A549 (cell line): ENCODE data around the gene RHD.

Source experiments
- JUN ChIP-seq, 2 experiments: fragments of >200 bp; sonication (Bioruptor Twin); formaldehyde crosslinking; IDR thresholded peaks; 2 replicates in 1 of 2; 3 replicates in 1 of 2; pipeline ENCODE4 v1.6.1; 2016 to 2017
- TF ChIP-seq, protein P1 (sequence below): fragments of 200-600 bp; sonication (generic); IDR thresholded peaks from 2 replicates; pipeline ENCODE4 v1.6.1; 2016; ENCODE audit warnings: antibody characterized with exemption, mild to moderate bottlenecking, moderate library complexity
- TF ChIP-seq, protein P2 (sequence below): fragments of >200 bp; sonication (Bioruptor Twin); formaldehyde crosslinking; IDR thresholded peaks from 3 replicates; pipeline ENCODE4 v1.5.1; 2016

DNA sequence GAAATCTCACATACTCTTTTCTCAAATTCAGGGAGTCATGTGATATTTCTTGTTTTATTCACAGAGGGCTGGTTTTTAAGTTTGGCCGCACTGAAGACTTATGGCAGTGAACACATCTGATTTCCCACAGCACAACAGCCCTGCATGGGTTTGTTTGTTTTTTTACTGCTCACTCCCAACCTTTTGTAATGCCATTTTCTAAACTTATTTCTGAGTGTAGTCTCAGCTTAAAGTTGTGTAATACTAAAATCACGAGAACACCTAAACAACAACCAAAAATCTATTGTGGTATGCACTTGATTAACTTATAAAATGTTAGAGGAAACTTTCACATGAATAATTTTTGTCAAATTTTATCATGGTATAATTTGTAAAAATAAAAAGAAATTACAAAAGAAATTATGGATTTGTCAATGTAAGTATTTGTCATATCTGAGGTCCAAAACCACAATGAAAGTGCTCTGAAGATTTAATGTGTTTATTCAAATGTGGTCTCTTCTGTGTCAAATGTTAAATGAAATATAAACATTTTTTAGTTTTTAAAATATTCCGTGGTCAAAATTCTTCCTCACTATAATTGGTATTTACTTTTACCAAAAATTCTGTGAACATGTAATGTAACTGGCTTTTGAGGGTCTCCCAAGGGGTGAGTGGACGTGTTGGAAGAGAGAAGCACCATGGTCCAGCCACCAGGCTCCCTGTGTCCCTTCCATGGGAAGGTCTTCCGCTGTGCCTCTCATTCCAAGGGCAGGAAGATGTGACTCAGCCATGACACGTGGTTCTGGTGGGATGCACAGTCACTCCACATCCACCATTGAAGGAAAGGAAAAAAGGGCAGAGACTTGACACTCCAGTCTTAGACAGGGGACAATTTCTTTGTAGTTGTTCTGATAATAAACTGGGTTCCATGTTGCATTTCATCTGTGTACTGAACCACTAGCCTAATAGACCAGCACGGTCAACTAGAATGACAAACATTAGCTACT is 88.6 kb downstream of the RHD start:
- TF ChIP-seq, protein P1, sequence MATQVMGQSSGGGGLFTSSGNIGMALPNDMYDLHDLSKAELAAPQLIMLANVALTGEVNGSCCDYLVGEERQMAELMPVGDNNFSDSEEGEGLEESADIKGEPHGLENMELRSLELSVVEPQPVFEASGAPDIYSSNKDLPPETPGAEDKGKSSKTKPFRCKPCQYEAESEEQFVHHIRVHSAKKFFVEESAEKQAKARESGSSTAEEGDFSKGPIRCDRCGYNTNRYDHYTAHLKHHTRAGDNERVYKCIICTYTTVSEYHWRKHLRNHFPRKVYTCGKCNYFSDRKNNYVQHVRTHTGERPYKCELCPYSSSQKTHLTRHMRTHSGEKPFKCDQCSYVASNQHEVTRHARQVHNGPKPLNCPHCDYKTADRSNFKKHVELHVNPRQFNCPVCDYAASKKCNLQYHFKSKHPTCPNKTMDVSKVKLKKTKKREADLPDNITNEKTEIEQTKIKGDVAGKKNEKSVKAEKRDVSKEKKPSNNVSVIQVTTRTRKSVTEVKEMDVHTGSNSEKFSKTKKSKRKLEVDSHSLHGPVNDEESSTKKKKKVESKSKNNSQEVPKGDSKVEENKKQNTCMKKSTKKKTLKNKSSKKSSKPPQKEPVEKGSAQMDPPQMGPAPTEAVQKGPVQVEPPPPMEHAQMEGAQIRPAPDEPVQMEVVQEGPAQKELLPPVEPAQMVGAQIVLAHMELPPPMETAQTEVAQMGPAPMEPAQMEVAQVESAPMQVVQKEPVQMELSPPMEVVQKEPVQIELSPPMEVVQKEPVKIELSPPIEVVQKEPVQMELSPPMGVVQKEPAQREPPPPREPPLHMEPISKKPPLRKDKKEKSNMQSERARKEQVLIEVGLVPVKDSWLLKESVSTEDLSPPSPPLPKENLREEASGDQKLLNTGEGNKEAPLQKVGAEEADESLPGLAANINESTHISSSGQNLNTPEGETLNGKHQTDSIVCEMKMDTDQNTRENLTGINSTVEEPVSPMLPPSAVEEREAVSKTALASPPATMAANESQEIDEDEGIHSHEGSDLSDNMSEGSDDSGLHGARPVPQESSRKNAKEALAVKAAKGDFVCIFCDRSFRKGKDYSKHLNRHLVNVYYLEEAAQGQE = no peak
- TF ChIP-seq, protein P2, sequence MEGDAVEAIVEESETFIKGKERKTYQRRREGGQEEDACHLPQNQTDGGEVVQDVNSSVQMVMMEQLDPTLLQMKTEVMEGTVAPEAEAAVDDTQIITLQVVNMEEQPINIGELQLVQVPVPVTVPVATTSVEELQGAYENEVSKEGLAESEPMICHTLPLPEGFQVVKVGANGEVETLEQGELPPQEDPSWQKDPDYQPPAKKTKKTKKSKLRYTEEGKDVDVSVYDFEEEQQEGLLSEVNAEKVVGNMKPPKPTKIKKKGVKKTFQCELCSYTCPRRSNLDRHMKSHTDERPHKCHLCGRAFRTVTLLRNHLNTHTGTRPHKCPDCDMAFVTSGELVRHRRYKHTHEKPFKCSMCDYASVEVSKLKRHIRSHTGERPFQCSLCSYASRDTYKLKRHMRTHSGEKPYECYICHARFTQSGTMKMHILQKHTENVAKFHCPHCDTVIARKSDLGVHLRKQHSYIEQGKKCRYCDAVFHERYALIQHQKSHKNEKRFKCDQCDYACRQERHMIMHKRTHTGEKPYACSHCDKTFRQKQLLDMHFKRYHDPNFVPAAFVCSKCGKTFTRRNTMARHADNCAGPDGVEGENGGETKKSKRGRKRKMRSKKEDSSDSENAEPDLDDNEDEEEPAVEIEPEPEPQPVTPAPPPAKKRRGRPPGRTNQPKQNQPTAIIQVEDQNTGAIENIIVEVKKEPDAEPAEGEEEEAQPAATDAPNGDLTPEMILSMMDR = no peak
- no peak for TF ChIP-seq JUN (IDR thresholded peaks at IDR 0.05)
